CD4-positive, alpha-beta T cell (primary cell): ENCODE results near the gene FBXO44. TPM values are rescaled to one million over a fixed set of nuclear protein-coding genes. Genes with fewer than 3 reads are reported as not detected.

Experiments
- ATAC-seq: fragments of 200-7000 bp; cut with Tn5 transposase; one replicate; pipeline ENCODE4 v1.10.0; 2022; ENCODE audit warnings: mild to moderate bottlenecking; ENCODE audit not compliant: poor library complexity
- CTCF ChIA-PET: fragments of 350-600 bp; sonication (Branson Sonifier 250); formaldehyde crosslinking; loops from one replicate; lab custom pipeline; 2021; ENCODE audit warnings: antibody characterized with exemption, inconsistent platforms; lab: Charles Lee
- POLR2A ChIA-PET: fragments of 350-600 bp; sonication (Branson Sonifier 250); formaldehyde crosslinking; loops from one replicate; lab custom pipeline; 2021; ENCODE audit warnings: antibody characterized with exemption, inconsistent platforms; lab: Charles Lee
- DNase-seq, 14 experiments: peaks; one replicate each; pipeline ENCODE4 v3.0.0-alpha.2; 2013 to 2020; ENCODE audit warnings: mixed read lengths in 2 of 14
- H3K27ac ChIP-seq, 2 donors: one replicate each; pipeline versions ENCODE4 v1.5.1 to v1.7.0; 2013; ENCODE audit warnings: low read length in 2 of 2, low read depth in 1 of 2, mild to moderate bottlenecking in 1 of 2
- H3K27me3 ChIP-seq, 2 experiments: 1 replicate in 1 of 2; 2 replicates in 1 of 2; pipeline versions ENCODE4 v1.6.1 to v1.7.0; 2013; ENCODE audit warnings: low read length in 2 of 2, control low read depth in 1 of 2, mild to moderate bottlenecking in 1 of 2, moderate library complexity in 1 of 2; ENCODE audit not compliant: insufficient read depth in 2 of 2, control insufficient read depth in 1 of 2
- H3K36me3 ChIP-seq: one replicate; pipeline ENCODE4 v1.6.1; 2013; ENCODE audit warnings: low read length, control low read depth; ENCODE audit not compliant: insufficient read depth
- H3K4me1 ChIP-seq: one replicate; pipeline ENCODE4 v1.6.1; 2013; ENCODE audit warnings: low read length, control low read depth; ENCODE audit not compliant: insufficient read depth
- H3K4me3 ChIP-seq: one replicate; pipeline ENCODE4 v1.5.1; 2013; ENCODE audit warnings: mild to moderate bottlenecking, low read length, moderate library complexity
- H3K9me3 ChIP-seq, 2 experiments: 1 replicate in 1 of 2; 2 replicates in 1 of 2; pipeline versions ENCODE4 v1.6.1 to v1.7.0; 2013; ENCODE audit warnings: low read length in 2 of 2, mild to moderate bottlenecking in 2 of 2, control low read depth in 1 of 2, moderate library complexity in 1 of 2; ENCODE audit not compliant: control insufficient read depth in 1 of 2, insufficient read depth in 1 of 2
- H3K27ac Mint-ChIP-seq: one replicate; pipeline ENCODE4 v1.8.0; 2020; ENCODE audit warnings: mixed read lengths
- H3K27me3 Mint-ChIP-seq: one replicate; pipeline ENCODE4 v1.8.0; 2021; ENCODE audit warnings: mixed read lengths
- H3K36me3 Mint-ChIP-seq: one replicate; pipeline ENCODE4 v1.8.0; 2021; ENCODE audit warnings: low read depth, mixed read lengths
- H3K4me1 Mint-ChIP-seq: one replicate; pipeline ENCODE4 v1.8.0; 2021; ENCODE audit warnings: low read depth, mixed read lengths
- H3K4me3 Mint-ChIP-seq: one replicate; pipeline ENCODE4 v1.8.0; 2020; ENCODE audit warnings: mild to moderate bottlenecking, mixed read lengths
- H3K9me3 Mint-ChIP-seq: one replicate; pipeline ENCODE4 v1.8.0; 2020; ENCODE audit warnings: mixed read lengths
- intact Hi-C, 2 experiments: fragments of 100-400 bp; cut with DNase I in 1 of 2; cut with micrococcal nuclease in 1 of 2; formaldehyde crosslinking; loops; one replicate each; pipeline versions ENCODE4 v1.15.1 to v1.9.0; 2023 to 2025; cut with DNase I, micrococcal nuclease
- total RNA-seq, 174 experiments: library from RNA in 2 of 174; stranded (reverse) in 2 of 174; gene quantifications; one replicate each; pipeline ENCODE4 v1.2.3 and lab custom pipeline; 2021 to 2026
- TF ChIP-seq, protein P1 (sequence below): fragments of 200-600 bp; IDR thresholded peaks from one replicate; pipeline ENCODE4 v1.8.0; 2022; ENCODE audit warnings: antibody characterized with exemption, mild to moderate bottlenecking

The FBXO44 gene
- total RNA-seq, 2 experiments from 2014 or later = 44.9 to 48.4 TPM

DNA sequence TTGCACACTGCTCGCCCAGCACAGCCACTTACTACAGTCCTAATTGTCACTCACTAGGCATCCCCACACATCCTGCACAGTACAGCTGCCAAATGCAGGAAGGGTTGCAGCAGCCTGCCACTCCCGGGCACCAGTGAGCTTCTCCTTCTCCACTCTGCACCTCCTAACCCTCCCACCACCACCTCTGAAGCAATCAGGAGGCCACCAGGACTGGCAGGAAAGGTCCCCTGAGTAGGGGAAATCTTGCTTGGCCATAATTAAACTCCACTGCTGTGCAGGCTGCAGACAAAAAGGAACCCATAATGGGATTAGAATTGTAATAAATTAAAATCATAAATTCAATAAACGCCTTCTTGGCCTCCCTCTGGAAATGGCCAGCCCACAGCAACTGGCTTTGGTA, 32.3 kb upstream of the FBXO44 start:
- Histone ChIP-seq H3K4me3 (no peak overlapping the region), H3K36me3 (no peaks in the 10 kb centered on the region), H3K27me3 (peaks cover 5 to 7% of the 10 kb centered on the region in 2 experiments), H3K27ac (no peak overlapping the region), H3K4me1 (no peaks in the 10 kb centered on the region), H3K9me3 (no peaks in the 10 kb centered on the region)
- ATAC-seq = no peak
- no peaks in the 10 kb centered on the region for H3K9me3 Mint-ChIP-seq
- no peak overlapping the region for H3K27ac Mint-ChIP-seq
- ChIA-PET POLR2A (no interaction called here), CTCF (no interaction called here)
- no peaks in the 10 kb centered on the region for H3K4me1 Mint-ChIP-seq
- H3K4me3 Mint-ChIP-seq = no peak overlapping the region
- H3K27me3 Mint-ChIP-seq = peaks cover 14% of the 10 kb centered on the region
- TF ChIP-seq, protein P1, sequence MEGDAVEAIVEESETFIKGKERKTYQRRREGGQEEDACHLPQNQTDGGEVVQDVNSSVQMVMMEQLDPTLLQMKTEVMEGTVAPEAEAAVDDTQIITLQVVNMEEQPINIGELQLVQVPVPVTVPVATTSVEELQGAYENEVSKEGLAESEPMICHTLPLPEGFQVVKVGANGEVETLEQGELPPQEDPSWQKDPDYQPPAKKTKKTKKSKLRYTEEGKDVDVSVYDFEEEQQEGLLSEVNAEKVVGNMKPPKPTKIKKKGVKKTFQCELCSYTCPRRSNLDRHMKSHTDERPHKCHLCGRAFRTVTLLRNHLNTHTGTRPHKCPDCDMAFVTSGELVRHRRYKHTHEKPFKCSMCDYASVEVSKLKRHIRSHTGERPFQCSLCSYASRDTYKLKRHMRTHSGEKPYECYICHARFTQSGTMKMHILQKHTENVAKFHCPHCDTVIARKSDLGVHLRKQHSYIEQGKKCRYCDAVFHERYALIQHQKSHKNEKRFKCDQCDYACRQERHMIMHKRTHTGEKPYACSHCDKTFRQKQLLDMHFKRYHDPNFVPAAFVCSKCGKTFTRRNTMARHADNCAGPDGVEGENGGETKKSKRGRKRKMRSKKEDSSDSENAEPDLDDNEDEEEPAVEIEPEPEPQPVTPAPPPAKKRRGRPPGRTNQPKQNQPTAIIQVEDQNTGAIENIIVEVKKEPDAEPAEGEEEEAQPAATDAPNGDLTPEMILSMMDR = no peak
- no peak for DNase-seq
- intact Hi-C loops = no loop called here
- no peaks in the 10 kb centered on the region for H3K36me3 Mint-ChIP-seq

DNA sequence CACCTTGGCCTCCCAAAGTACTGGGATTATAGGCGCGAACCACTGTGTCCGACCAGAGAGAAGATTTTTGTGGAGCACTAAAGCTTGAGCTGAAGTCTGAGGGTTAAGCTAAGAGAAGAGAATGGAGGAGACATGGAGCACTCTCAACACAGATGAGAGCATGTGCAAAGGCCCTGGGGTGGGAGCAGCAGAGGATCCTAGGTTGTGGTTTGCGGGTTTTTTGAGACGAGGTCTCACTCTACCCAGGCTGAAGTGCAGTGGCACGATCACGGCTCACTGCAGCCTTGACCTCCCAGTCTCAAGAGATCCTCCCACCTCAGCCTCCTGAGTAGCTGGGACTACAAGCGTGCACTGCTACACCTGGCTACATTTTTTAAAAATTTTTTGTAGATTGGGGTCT, 31.0 kb upstream of the FBXO44 start:
- ChIA-PET CTCF (no interaction called here), POLR2A (no interaction called here)
- Histone ChIP-seq H3K4me3 (no peak overlapping the region), H3K36me3 (no peaks in the 10 kb centered on the region), H3K9me3 (no peaks in the 10 kb centered on the region), H3K4me1 (no peaks in the 10 kb centered on the region), H3K27me3 (peaks cover 5 to 7% of the 10 kb centered on the region in 2 experiments), H3K27ac (no peak overlapping the region)
- TF ChIP-seq, protein P1 = no peak
- Mint-ChIP-seq H3K4me1 (no peaks in the 10 kb centered on the region), H3K9me3 (no peaks in the 10 kb centered on the region), H3K27me3 (peaks cover 20% of the 10 kb centered on the region), H3K36me3 (no peaks in the 10 kb centered on the region), H3K27ac (no peak overlapping the region), H3K4me3 (no peak overlapping the region)
- DNase-seq = no peak
- intact Hi-C loops = no loop called here
- ATAC-seq = no peak

DNA sequence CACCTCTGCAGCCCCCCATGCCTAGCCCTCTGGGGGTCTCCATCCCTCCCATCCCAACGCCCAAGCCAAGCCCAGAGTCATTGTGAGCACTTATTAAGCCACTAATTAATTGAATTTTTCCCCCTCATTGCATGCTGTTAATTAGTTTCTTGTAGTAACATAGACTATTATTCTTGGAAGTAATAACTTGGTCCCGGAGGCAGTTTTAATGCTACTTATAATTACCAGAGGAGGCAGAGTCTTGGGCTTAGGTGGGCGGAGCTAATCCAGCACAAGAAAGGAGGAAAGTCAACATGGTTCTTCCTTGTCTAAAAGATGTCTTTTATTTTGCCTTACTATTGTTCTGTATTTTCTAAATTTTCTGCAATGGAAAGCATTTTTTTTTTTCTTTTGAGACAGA, 28.1 kb upstream of the FBXO44 start:
- H3K9me3 ChIP-seq = no peaks in the 10 kb centered on the region
- no peak overlapping the region for H3K27ac Mint-ChIP-seq
- no peaks in the 10 kb centered on the region for H3K4me1 ChIP-seq
- TF ChIP-seq, protein P1 = no peak
- CTCF ChIA-PET = no interaction called here
- no peak overlapping the region for H3K4me3 Mint-ChIP-seq
- POLR2A ChIA-PET = no interaction called here
- peaks cover 10 to 11% of the 10 kb centered on the region in 2 experiments for H3K27me3 ChIP-seq
- H3K36me3 Mint-ChIP-seq = no peaks in the 10 kb centered on the region
- intact Hi-C loops = no loop called here
- H3K9me3 Mint-ChIP-seq = no peaks in the 10 kb centered on the region
- H3K27ac ChIP-seq = no peak overlapping the region
- ATAC-seq (no peak), DNase-seq (no peak)
- peaks cover 32% of the 10 kb centered on the region for H3K27me3 Mint-ChIP-seq
- no peaks in the 10 kb centered on the region for H3K36me3 ChIP-seq
- no peak overlapping the region for H3K4me3 ChIP-seq
- H3K4me1 Mint-ChIP-seq = no peaks in the 10 kb centered on the region
